NK-92 treated with Interleukin-12 subunit alpha and Interleukin-12 subunit beta, amount 100 ng/mL, for 24 hours (cell line): Measurements from ENCODE around the gene MAST3.
A peak's percentile ranks its signal among the peaks of the same experiment; 100 is the strongest.

Experiments used
- DNase-seq: peaks from one replicate; lab custom pipeline; 2025; lab: John Stamatoyannopoulos, UW

MAST3 gene

GRCh38 chr19:18191640-18192062 is 94.1 kb downstream of the MAST3 start:
- DNase-seq, result no peak

GRCh38 chr19:18192673-18193387 is 95.3 kb downstream of the MAST3 start, which contains the start of gene MPV17L2:
Gene MPV17L2, plus strand, starts transcription at chr19:18193218. Its CDS starts 64 bp downstream, at chr19:18193282.
- DNase-seq, result peak; percentile 100

GRCh38 chr19:18193388-18194180 is 96.0 kb downstream of the MAST3 start:
- DNase-seq, result no peak

GRCh38 chr19:18194181-18194530 is 96.6 kb downstream of the MAST3 start:
- DNase-seq, result no peak

GRCh38 chr19:18194554-18195238 is 97.1 kb downstream of the MAST3 start:
- no peak for DNase-seq

- DNase-seq, result no peak
Observed at GRCh38 chr19:18196511-18196845, 98.9 kb downstream of the MAST3 start.

GRCh38 chr19:18197306-18197705 is 99.7 kb downstream of the MAST3 start:
- DNase-seq, result no peak

GRCh38 chr19:18197941-18198340 is 100.4 kb downstream of the MAST3 start:
- no peak for DNase-seq

- no peak for DNase-seq
Observed at GRCh38 chr19:18198374-18198773, 100.8 kb downstream of the MAST3 start.
